C4-2B (cell line): ENCODE results near the gene WWP2.

Experiments
- H3K27ac ChIP-seq: fragments of 450-650 bp; 2 replicates; pipeline ENCODE4 v1.5.1; 2017
- CTCF ChIP-seq: fragments of 450-650 bp; conservative IDR thresholded peaks from 2 replicates; pipeline ENCODE4 v1.5.1; 2017; ENCODE audit warnings: mild to moderate bottlenecking
- ZFX ChIP-seq: fragments of 450-650 bp; IDR thresholded peaks from 2 replicates; pipeline ENCODE4 v1.6.1; 2017

Gene WWP2

GRCh38 chr16:69865701-69866100 is 103.6 kb downstream of the WWP2 start:
- TF ChIP-seq CTCF = no peak
- TF ChIP-seq ZFX = no peak
- H3K27ac ChIP-seq = no peak overlapping the region

- TF ChIP-seq CTCF (no peak), ZFX (no peak)
- H3K27ac ChIP-seq = no peak overlapping the region
These were observed 105.8 kb downstream of the WWP2 start for GRCh38 chr16:69867784-69868560.

DNA sequence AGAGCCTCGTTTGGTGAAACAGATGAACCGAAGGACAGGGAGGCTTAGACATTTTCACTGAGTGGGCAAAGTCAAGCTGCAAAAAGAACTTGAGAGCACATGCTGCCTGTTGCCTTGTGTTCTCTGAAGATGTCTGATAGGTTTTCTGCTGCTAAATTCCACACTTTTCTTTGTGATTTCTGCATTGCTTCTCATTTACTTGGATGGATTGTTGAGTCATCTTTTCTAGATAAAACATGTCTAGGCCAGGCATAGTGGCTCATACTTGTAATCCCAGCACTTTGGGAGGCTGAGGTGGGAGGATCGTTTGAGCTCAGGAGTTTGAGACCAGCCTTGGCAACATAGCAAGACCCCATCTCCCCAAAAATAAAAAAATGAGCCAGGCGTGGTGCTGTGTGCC is 108.6 kb downstream of the WWP2 start:
- H3K27ac ChIP-seq = no peak overlapping the region
- TF ChIP-seq ZFX = no peak
- no peak for TF ChIP-seq CTCF

DNA sequence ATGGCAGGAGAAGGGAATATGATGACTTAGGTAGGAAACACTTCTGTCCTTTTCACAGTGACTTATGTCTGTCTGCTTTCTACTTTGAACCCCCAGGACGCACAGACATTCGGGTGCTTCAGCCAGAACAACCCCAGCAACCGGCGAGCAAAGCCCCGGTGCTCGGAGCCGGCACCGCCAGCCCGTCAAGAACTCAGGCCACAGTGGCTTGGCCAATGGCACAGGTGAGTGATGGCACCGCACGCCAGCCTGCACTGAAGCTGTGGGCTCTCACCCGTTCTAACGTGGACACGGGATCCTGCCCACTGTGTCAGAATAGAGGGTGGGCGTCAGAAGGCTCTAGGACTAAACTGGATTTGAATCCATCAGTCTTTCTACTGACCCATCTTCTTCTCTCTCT is 109.6 kb downstream of the WWP2 start:
- TF ChIP-seq CTCF (no peak), ZFX (no peak)
- no peak overlapping the region for H3K27ac ChIP-seq

DNA sequence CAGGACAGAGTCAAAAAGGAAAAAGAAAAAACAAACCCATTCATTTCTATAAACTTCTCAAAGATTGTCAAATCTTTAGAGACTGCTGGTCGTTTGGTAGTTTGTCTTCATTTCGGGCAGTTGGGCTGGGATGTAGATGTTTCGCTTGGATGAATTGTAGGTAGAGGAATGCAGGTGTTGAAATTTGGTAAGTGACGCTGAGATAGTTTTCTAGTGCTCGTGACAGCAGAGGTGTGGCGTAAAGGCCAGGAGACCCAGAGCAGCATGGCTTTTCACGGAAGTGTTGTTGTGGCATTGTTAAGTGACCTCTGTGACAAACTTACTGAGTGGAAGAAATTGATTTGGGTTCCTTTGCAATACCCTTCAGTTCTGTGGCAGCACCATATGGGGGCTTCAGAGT is 110.8 kb downstream of the WWP2 start:
- no peak for TF ChIP-seq ZFX
- TF ChIP-seq CTCF = no peak
- H3K27ac ChIP-seq = no peak overlapping the region

- no peak for TF ChIP-seq CTCF
- no peak for TF ChIP-seq ZFX
- no peak overlapping the region for H3K27ac ChIP-seq
These were observed 111.7 kb downstream of the WWP2 start for GRCh38 chr16:69873783-69874182.

DNA sequence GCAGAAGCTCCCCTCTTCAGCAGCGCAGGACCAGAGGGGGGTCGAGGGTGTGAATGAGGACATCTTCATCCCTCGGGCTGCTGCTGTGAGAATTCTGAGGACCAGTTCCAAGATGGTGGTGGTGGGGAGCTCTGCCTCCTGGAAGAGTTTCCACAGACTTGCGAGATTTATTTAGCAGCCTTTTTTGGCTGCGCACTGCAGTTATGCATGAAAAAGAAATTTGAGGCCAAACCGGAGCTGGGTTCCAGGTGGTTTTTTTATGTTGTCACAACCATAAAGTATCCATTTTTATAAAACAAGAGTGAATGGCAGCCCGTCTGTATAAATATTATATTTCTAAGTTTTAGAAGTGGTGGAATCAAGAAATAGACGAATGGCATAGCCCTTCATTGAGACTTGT is 112.1 kb downstream of the WWP2 start:
- no peak for TF ChIP-seq CTCF
- no peak for TF ChIP-seq ZFX
- H3K27ac ChIP-seq = no peak overlapping the region
